ENCODE data around the gene FAM83C.
A peak's percentile ranks its signal among the peaks of the same experiment; 100 is the strongest.
"Not testable (repeated sequence)": the region's sequence is repeated elsewhere in the genome, so short reads cannot be mapped to it uniquely, and the experiment has no call there.

Gene FAM83C

GRCh38 chr20:35253010-35253409 is 39.2 kb downstream of the FAM83C start:
- H3K36me3 Mint-ChIP-seq (ENCODE audit: insufficient read depth): peaks cover 14% of the 10 kb centered on the region
- H3K9me3 Mint-ChIP-seq: no peaks in the 10 kb centered on the region
- peaks cover 32 to 35% of the 10 kb centered on the region in 2 donors for H3K4me1 Mint-ChIP-seq (ENCODE audit: low read depth in 2 of 2)
- peak overlapping the region; percentile 100 for H3K27ac Mint-ChIP-seq
- DNase-seq: peak in 1 of 3 experiments; percentile 20
- H3K4me3 Mint-ChIP-seq: peak overlapping the region in 1 of 2 donors; percentile 42
- H3K27me3 Mint-ChIP-seq: no peaks in the 10 kb centered on the region
- ATAC-seq (replicated peaks): peak; percentile 15

- H3K27me3 Mint-ChIP-seq, DNase-seq, H3K9me3 Mint-ChIP-seq: not testable (repeated sequence)
- H3K36me3 Mint-ChIP-seq (ENCODE audit: insufficient read depth): peaks cover 14% of the 10 kb centered on the region
- H3K27ac Mint-ChIP-seq: peak overlapping the region; percentile 100
- ATAC-seq (replicated peaks): peak; percentile 4
- peaks cover 32 to 37% of the 10 kb centered on the region in 2 donors for H3K4me1 Mint-ChIP-seq (ENCODE audit: low read depth in 2 of 2)
- peak overlapping the region; percentile 78 to 79 for H3K4me3 Mint-ChIP-seq
Observed at GRCh38 chr20:35252598-35252997, 39.6 kb downstream of the FAM83C start.

- Mint-ChIP-seq H3K4me3 (peak overlapping the region; percentile 78 to 79), H3K27me3 (no peaks in the 10 kb centered on the region), H3K27ac (peak overlapping the region; percentile 100), H3K36me3 (ENCODE audit: insufficient read depth) (peaks cover 14% of the 10 kb centered on the region), H3K9me3 (no peaks in the 10 kb centered on the region), H3K4me1 (ENCODE audit: low read depth in 2 of 2) (peaks cover 34 to 37% of the 10 kb centered on the region in 2 donors)
- ATAC-seq (replicated peaks) (peak; percentile 88), DNase-seq (peak; percentile 58 to 68 (median 67))
Observed at GRCh38 chr20:35252037-35252461, 40.2 kb downstream of the FAM83C start.

GRCh38 chr20:35251613-35251940 is 40.6 kb downstream of the FAM83C start:
- H3K4me3 Mint-ChIP-seq: peak overlapping the region; percentile 78 to 79
- H3K4me1 Mint-ChIP-seq (ENCODE audit: low read depth in 2 of 2): peaks cover 34 to 37% of the 10 kb centered on the region in 2 donors

GRCh38 chr20:35248641-35249475 is 43.4 kb downstream of the FAM83C start:
- no peaks in the 10 kb centered on the region for H3K9me3 Mint-ChIP-seq
- H3K36me3 Mint-ChIP-seq (ENCODE audit: insufficient read depth): peaks cover 14% of the 10 kb centered on the region
- peaks cover 27 to 28% of the 10 kb centered on the region in 2 donors for H3K4me1 Mint-ChIP-seq (ENCODE audit: low read depth in 2 of 2)
- peak overlapping the region in 1 of 2 donors; percentile 66 for H3K27ac Mint-ChIP-seq
- ATAC-seq (replicated peaks) (no peak), DNase-seq (no peak)
- H3K4me3 Mint-ChIP-seq: no peak overlapping the region
- no peaks in the 10 kb centered on the region for H3K27me3 Mint-ChIP-seq

More at GRCh38 chr20:35251613-35251940, 40.6 kb downstream of the FAM83C start:
- ATAC-seq (replicated peaks): no peak
- Mint-ChIP-seq H3K36me3 (ENCODE audit: insufficient read depth) (peaks cover 14% of the 10 kb centered on the region), H3K9me3 (no peaks in the 10 kb centered on the region), H3K27me3 (no peaks in the 10 kb centered on the region), H3K27ac (peak overlapping the region; percentile 100)
- no peak for DNase-seq

GRCh38 chr20:35246723-35247122 is 45.5 kb downstream of the FAM83C start:
- H3K4me1 Mint-ChIP-seq (ENCODE audit: low read depth in 2 of 2): peaks cover 17 to 18% of the 10 kb centered on the region in 2 donors
- peaks cover 6% of the 10 kb centered on the region for H3K36me3 Mint-ChIP-seq (ENCODE audit: insufficient read depth)
- H3K27ac Mint-ChIP-seq: no peak overlapping the region
- no peak overlapping the region for H3K4me3 Mint-ChIP-seq
- DNase-seq (no peak), ATAC-seq (replicated peaks) (no peak)
- H3K9me3 Mint-ChIP-seq: no peaks in the 10 kb centered on the region
- no peaks in the 10 kb centered on the region for H3K27me3 Mint-ChIP-seq

GRCh38 chr20:35243986-35244385 is 48.2 kb downstream of the FAM83C start:
- H3K27ac Mint-ChIP-seq: no peak overlapping the region
- H3K4me1 Mint-ChIP-seq (ENCODE audit: low read depth in 2 of 2): peaks cover 4 to 8% of the 10 kb centered on the region in 2 donors
- H3K36me3 Mint-ChIP-seq (ENCODE audit: insufficient read depth): peaks cover 3% of the 10 kb centered on the region
- no peak overlapping the region for H3K4me3 Mint-ChIP-seq
- no peak for DNase-seq
- ATAC-seq (replicated peaks): no peak
- H3K27me3 Mint-ChIP-seq: no peaks in the 10 kb centered on the region
- no peaks in the 10 kb centered on the region for H3K9me3 Mint-ChIP-seq

- peaks cover 5% of the 10 kb centered on the region for H3K36me3 Mint-ChIP-seq (ENCODE audit: insufficient read depth)
Observed at GRCh38 chr20:35243317-35243716, 48.9 kb downstream of the FAM83C start.

GRCh38 chr20:35240811-35241293 is 51.4 kb downstream of the FAM83C start:
- Mint-ChIP-seq H3K9me3 (no peaks in the 10 kb centered on the region), H3K4me1 (ENCODE audit: low read depth in 2 of 2) (peaks cover 3 to 5% of the 10 kb centered on the region in 2 donors)

More at GRCh38 chr20:35243317-35243716, 48.9 kb downstream of the FAM83C start:
- no peak overlapping the region for H3K4me3 Mint-ChIP-seq
- H3K27me3 Mint-ChIP-seq: no peaks in the 10 kb centered on the region
- H3K4me1 Mint-ChIP-seq (ENCODE audit: low read depth in 2 of 2): peaks cover 4 to 8% of the 10 kb centered on the region in 2 donors
- DNase-seq (no peak), ATAC-seq (replicated peaks) (no peak)
- no peak overlapping the region for H3K27ac Mint-ChIP-seq
- no peaks in the 10 kb centered on the region for H3K9me3 Mint-ChIP-seq

GRCh38 chr20:35240083-35240810 is 52.0 kb downstream of the FAM83C start:
- H3K27ac Mint-ChIP-seq: peak overlapping the region in 1 of 2 donors; percentile 66
- DNase-seq: no peak

More at GRCh38 chr20:35240811-35241293, 51.4 kb downstream of the FAM83C start:
- ATAC-seq (replicated peaks): no peak
- DNase-seq: no peak
- Mint-ChIP-seq H3K27me3 (no peaks in the 10 kb centered on the region), H3K27ac (no peak overlapping the region), H3K36me3 (ENCODE audit: insufficient read depth) (peaks cover 5% of the 10 kb centered on the region), H3K4me3 (no peak overlapping the region)

GRCh38 chr20:35238735-35239134 is 53.5 kb downstream of the FAM83C start:
- DNase-seq: no peak
- H3K4me1 Mint-ChIP-seq (ENCODE audit: low read depth in 2 of 2): peaks cover 3 to 5% of the 10 kb centered on the region in 2 donors
- no peaks in the 10 kb centered on the region for H3K27me3 Mint-ChIP-seq
- H3K36me3 Mint-ChIP-seq (ENCODE audit: insufficient read depth): peaks cover 7% of the 10 kb centered on the region
- no peak overlapping the region for H3K4me3 Mint-ChIP-seq
- no peak overlapping the region for H3K27ac Mint-ChIP-seq
- no peaks in the 10 kb centered on the region for H3K9me3 Mint-ChIP-seq
- no peak for ATAC-seq (replicated peaks)

More at GRCh38 chr20:35240083-35240810, 52.0 kb downstream of the FAM83C start:
- Mint-ChIP-seq H3K36me3 (ENCODE audit: insufficient read depth) (peaks cover 5% of the 10 kb centered on the region), H3K4me1 (ENCODE audit: low read depth in 2 of 2) (peaks cover 3 to 5% of the 10 kb centered on the region in 2 donors), H3K4me3 (no peak overlapping the region), H3K9me3 (no peaks in the 10 kb centered on the region), H3K27me3 (no peaks in the 10 kb centered on the region)
- no peak for ATAC-seq (replicated peaks)

- Mint-ChIP-seq H3K27ac (no peak overlapping the region), H3K36me3 (ENCODE audit: insufficient read depth) (peaks cover 10% of the 10 kb centered on the region), H3K27me3 (no peaks in the 10 kb centered on the region), H3K4me1 (ENCODE audit: low read depth in 2 of 2) (peaks cover 3 to 5% of the 10 kb centered on the region in 2 donors), H3K4me3 (no peak overlapping the region), H3K9me3 (no peaks in the 10 kb centered on the region)
- no peak for DNase-seq
- no peak for ATAC-seq (replicated peaks)
Observed at GRCh38 chr20:35238170-35238569, 54.1 kb downstream of the FAM83C start.

- Mint-ChIP-seq H3K27me3 (no peaks in the 10 kb centered on the region), H3K4me3 (no peak overlapping the region), H3K36me3 (ENCODE audit: insufficient read depth) (peaks cover 10% of the 10 kb centered on the region), H3K27ac (no peak overlapping the region), H3K9me3 (no peaks in the 10 kb centered on the region), H3K4me1 (ENCODE audit: low read depth in 2 of 2) (peaks cover 4 to 7% of the 10 kb centered on the region in 2 donors)
- DNase-seq: no peak
- no peak for ATAC-seq (replicated peaks)
Observed at GRCh38 chr20:35237486-35237885, 54.7 kb downstream of the FAM83C start.

Data from effector memory CD8-positive, alpha-beta T cell (primary cell).